ENCODE data around the gene ACTRT1.

ACTRT1 gene

GRCh38 chrX:128051526-128051925 lies 677 bp downstream of the ACTRT1 start:
- Histone ChIP-seq H3F3A (ENCODE audit: control insufficient read depth, insufficient read depth) (no peaks in the 10 kb centered on the region), H3K36me3 (ENCODE audit: control insufficient read depth, low read length) (no peaks in the 10 kb centered on the region), H3K27ac (ENCODE audit: low read depth, low read length) (no peak overlapping the region), H3K27me3 (ENCODE audit: control insufficient read depth, low read length) (no peaks in the 10 kb centered on the region), H3K4me1 (ENCODE audit: control insufficient read depth, low read length) (no peaks in the 10 kb centered on the region), H3K4me3 (ENCODE audit: low read length) (no peak overlapping the region), H3K4me2 (ENCODE audit: low read length) (no peak overlapping the region), H3K9me3 (ENCODE audit: control insufficient read depth, insufficient read depth, low read length) (no peaks in the 10 kb centered on the region), H3K9me2 (replicated peaks; ENCODE audit: control insufficient read depth, low read length) (no peaks in the 10 kb centered on the region), H4K20me1 (ENCODE audit: control insufficient read depth, insufficient read depth, low read depth, low read length) (no peaks in the 10 kb centered on the region), H3K79me2 (ENCODE audit: control insufficient read depth, low read length) (no peaks in the 10 kb centered on the region)
- no peak for TF ChIP-seq EZH2phosphoT487 (IDR thresholded peaks at IDR 0.05; ENCODE audit: borderline replicate concordance, low read length)
- TF ChIP-seq, protein P1, sequence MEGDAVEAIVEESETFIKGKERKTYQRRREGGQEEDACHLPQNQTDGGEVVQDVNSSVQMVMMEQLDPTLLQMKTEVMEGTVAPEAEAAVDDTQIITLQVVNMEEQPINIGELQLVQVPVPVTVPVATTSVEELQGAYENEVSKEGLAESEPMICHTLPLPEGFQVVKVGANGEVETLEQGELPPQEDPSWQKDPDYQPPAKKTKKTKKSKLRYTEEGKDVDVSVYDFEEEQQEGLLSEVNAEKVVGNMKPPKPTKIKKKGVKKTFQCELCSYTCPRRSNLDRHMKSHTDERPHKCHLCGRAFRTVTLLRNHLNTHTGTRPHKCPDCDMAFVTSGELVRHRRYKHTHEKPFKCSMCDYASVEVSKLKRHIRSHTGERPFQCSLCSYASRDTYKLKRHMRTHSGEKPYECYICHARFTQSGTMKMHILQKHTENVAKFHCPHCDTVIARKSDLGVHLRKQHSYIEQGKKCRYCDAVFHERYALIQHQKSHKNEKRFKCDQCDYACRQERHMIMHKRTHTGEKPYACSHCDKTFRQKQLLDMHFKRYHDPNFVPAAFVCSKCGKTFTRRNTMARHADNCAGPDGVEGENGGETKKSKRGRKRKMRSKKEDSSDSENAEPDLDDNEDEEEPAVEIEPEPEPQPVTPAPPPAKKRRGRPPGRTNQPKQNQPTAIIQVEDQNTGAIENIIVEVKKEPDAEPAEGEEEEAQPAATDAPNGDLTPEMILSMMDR (IDR thresholded peaks at IDR 0.05; ENCODE audit: low read depth, low read length, poor library complexity, severe bottlenecking): no peak

GRCh38 chrX:128035318-128035717 lies 16.9 kb downstream of the ACTRT1 start:
- Histone ChIP-seq H3K79me2 (ENCODE audit: control insufficient read depth, low read length) (no peaks in the 10 kb centered on the region), H3K27me3 (ENCODE audit: control insufficient read depth, low read length) (no peaks in the 10 kb centered on the region), H3K9me2 (replicated peaks; ENCODE audit: control insufficient read depth, low read length) (no peaks in the 10 kb centered on the region), H4K20me1 (ENCODE audit: control insufficient read depth, insufficient read depth, low read depth, low read length) (no peaks in the 10 kb centered on the region), H3K4me3 (ENCODE audit: low read length) (no peak overlapping the region), H3K36me3 (ENCODE audit: control insufficient read depth, low read length) (no peaks in the 10 kb centered on the region), H3K27ac (ENCODE audit: low read depth, low read length) (no peak overlapping the region), H3K9me3 (ENCODE audit: control insufficient read depth, insufficient read depth, low read length) (no peaks in the 10 kb centered on the region), H3K4me2 (ENCODE audit: low read length) (no peak overlapping the region), H3F3A (ENCODE audit: control insufficient read depth, insufficient read depth) (no peaks in the 10 kb centered on the region), H3K4me1 (ENCODE audit: control insufficient read depth, low read length) (no peaks in the 10 kb centered on the region)
- TF ChIP-seq EZH2phosphoT487 (IDR thresholded peaks at IDR 0.05; ENCODE audit: borderline replicate concordance, low read length): no peak
- TF ChIP-seq, protein P1 (IDR thresholded peaks at IDR 0.05; ENCODE audit: low read depth, low read length, poor library complexity, severe bottlenecking): no peak

DNA sequence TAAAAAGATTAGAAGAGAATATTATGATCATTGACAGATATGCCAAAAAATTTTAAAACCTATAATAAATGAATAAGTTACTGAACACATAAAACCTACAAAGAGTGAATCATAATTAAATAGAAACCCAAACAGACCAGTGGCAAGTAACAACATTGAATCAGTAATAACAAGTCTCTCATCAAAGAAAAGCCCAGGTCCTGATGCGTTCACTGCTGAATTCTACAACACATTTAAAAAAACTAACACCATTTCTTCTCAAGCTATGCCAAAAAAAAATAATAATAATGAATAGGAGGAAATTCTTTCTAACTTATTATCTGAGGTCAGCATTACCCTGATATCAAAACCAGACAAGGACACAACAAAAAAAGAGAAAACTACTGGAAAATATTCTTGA lies 30.6 kb downstream of the ACTRT1 start:
- Histone ChIP-seq H3K4me2 (ENCODE audit: low read length) (no peak overlapping the region), H3K9me3 (ENCODE audit: control insufficient read depth, insufficient read depth, low read length) (no peaks in the 10 kb centered on the region), H4K20me1 (ENCODE audit: control insufficient read depth, insufficient read depth, low read depth, low read length) (no peaks in the 10 kb centered on the region), H3K27me3 (ENCODE audit: control insufficient read depth, low read length) (no peaks in the 10 kb centered on the region), H3K4me3 (ENCODE audit: low read length) (no peak overlapping the region), H3K4me1 (ENCODE audit: control insufficient read depth, low read length) (no peaks in the 10 kb centered on the region), H3F3A (ENCODE audit: control insufficient read depth, insufficient read depth) (no peaks in the 10 kb centered on the region), H3K36me3 (ENCODE audit: control insufficient read depth, low read length) (no peaks in the 10 kb centered on the region), H3K79me2 (ENCODE audit: control insufficient read depth, low read length) (no peaks in the 10 kb centered on the region), H3K27ac (ENCODE audit: low read depth, low read length) (no peak overlapping the region), H3K9me2 (replicated peaks; ENCODE audit: control insufficient read depth, low read length) (no peaks in the 10 kb centered on the region)
- TF ChIP-seq, protein P1 (IDR thresholded peaks at IDR 0.05; ENCODE audit: low read depth, low read length, poor library complexity, severe bottlenecking): no peak
- TF ChIP-seq EZH2phosphoT487 (IDR thresholded peaks at IDR 0.05; ENCODE audit: borderline replicate concordance, low read length): no peak

- H3K4me3 ChIP-seq (ENCODE audit: low read length): no peak overlapping the region
- H3K4me1 ChIP-seq (ENCODE audit: control insufficient read depth, low read length): no peaks in the 10 kb centered on the region
- H3K36me3 ChIP-seq (ENCODE audit: control insufficient read depth, low read length): no peaks in the 10 kb centered on the region
- no peaks in the 10 kb centered on the region for H3K27me3 ChIP-seq (ENCODE audit: control insufficient read depth, low read length)
- TF ChIP-seq, protein P1 (IDR thresholded peaks at IDR 0.05; ENCODE audit: low read depth, low read length, poor library complexity, severe bottlenecking): no peak
- no peak for TF ChIP-seq EZH2phosphoT487 (IDR thresholded peaks at IDR 0.05; ENCODE audit: borderline replicate concordance, low read length)
- H3K27ac ChIP-seq (ENCODE audit: low read depth, low read length): no peak overlapping the region
- no peak overlapping the region for H3K4me2 ChIP-seq (ENCODE audit: low read length)
- no peaks in the 10 kb centered on the region for H4K20me1 ChIP-seq (ENCODE audit: control insufficient read depth, insufficient read depth, low read depth, low read length)
- no peaks in the 10 kb centered on the region for H3K79me2 ChIP-seq (ENCODE audit: control insufficient read depth, low read length)
- no peaks in the 10 kb centered on the region for H3F3A ChIP-seq (ENCODE audit: control insufficient read depth, insufficient read depth)
- no peaks in the 10 kb centered on the region for H3K9me3 ChIP-seq (ENCODE audit: control insufficient read depth, insufficient read depth, low read length)
- H3K9me2 ChIP-seq (replicated peaks; ENCODE audit: control insufficient read depth, low read length): no peaks in the 10 kb centered on the region
Observed at GRCh38 chrX:128020701-128021100, 31.5 kb downstream of the ACTRT1 start.

Data from DOHH2 (cell line).